Measurements from ENCODE around the gene IL1A.

The IL1A gene

DNA sequence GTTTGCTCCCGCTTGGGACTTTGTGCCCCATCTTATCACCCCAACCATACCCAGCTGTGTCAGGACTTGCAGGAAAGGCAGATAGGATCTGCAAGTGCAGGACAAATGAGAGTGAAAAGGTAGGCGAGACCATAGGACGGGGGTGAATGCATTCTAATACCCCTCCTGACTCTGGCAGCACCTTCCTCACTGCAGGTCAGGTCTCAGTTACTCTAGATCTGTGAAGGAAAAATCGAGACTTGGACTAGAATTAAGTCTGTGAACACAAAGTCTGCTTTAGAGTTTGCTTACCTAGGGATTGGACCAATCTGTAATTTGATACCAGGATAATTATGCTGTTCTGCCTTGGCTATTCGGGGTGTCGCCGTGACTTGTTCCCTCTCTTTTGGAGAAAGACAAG lies 43.8 kb downstream of the IL1A start:
- Mint-ChIP-seq H3K27me3 (no peaks in the 10 kb centered on the region), H3K27ac (no peak overlapping the region), H3K9me3 (no peaks in the 10 kb centered on the region), H3K4me3 (no peak overlapping the region), H3K4me1 (peaks cover 10% of the 10 kb centered on the region), H3K36me3 (ENCODE audit: low read depth) (peaks cover 42% of the 10 kb centered on the region)
- ATAC-seq (no peak), DNase-seq (no peak)

DNA sequence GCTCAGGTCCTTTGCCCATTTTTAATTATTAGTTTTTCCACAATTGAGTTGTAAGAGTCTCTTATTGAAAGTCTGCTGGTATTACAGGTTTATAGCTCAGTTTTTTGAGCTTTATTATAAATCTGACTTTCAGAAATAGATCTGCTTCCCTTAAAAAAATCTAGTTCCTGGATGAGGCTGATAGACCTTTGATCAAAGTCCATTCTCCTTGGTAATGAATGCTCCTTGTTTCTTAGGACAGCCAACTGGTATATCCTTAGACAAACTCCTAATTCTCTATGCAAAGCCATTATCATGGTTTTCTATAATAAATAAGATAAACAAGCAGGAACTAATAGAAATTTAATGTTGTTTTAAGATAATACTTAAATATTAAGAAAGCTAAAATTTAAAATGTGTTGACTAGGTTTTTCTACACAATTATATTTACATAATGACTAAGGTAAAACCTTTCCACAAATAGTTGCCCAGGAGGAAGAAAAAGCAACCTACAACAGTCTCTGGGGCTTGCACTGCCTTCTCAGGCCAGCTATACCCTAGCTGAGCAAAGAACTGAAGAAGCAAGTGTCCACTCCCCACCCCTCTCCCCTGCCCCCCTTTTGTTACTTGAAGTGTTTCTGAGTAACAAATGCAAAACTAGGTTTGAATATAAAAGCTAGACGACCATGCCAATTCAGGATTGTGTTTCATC lies 46.6 kb downstream of the IL1A start:
- peaks cover 41% of the 10 kb centered on the region for H3K36me3 Mint-ChIP-seq (ENCODE audit: low read depth)
- no peaks in the 10 kb centered on the region for H3K27me3 Mint-ChIP-seq
- DNase-seq = no peak
- H3K27ac Mint-ChIP-seq = no peak overlapping the region
- H3K4me1 Mint-ChIP-seq = peaks cover 10% of the 10 kb centered on the region
- H3K9me3 Mint-ChIP-seq = no peaks in the 10 kb centered on the region
- H3K4me3 Mint-ChIP-seq = no peak overlapping the region
- ATAC-seq = no peak

DNA sequence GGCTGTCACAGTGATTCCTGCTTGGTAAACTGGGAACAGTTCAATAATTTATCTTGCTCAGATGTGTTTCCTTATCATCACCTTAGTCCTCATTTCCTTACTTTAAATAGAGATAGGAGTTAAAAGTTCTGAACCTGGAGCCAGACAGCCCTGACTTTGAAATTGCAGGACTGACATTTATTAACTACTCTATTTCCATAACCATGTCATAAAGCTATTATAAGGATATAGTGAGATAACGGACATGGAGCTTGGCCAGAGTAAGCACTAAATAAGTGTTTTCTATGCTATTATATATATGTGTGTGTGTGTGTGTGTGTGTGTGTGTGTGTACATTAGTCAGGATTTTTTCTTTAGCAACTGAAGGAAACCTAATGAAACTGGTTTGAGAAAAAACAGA lies 50.4 kb downstream of the IL1A start:
- no peaks in the 10 kb centered on the region for H3K9me3 Mint-ChIP-seq
- H3K4me3 Mint-ChIP-seq = no peak overlapping the region
- H3K36me3 Mint-ChIP-seq (ENCODE audit: low read depth) = peaks cover 13% of the 10 kb centered on the region
- peaks cover 10% of the 10 kb centered on the region for H3K4me1 Mint-ChIP-seq
- no peaks in the 10 kb centered on the region for H3K27me3 Mint-ChIP-seq
- ATAC-seq = no peak
- no peak overlapping the region for H3K27ac Mint-ChIP-seq
- DNase-seq = no peak

DNA sequence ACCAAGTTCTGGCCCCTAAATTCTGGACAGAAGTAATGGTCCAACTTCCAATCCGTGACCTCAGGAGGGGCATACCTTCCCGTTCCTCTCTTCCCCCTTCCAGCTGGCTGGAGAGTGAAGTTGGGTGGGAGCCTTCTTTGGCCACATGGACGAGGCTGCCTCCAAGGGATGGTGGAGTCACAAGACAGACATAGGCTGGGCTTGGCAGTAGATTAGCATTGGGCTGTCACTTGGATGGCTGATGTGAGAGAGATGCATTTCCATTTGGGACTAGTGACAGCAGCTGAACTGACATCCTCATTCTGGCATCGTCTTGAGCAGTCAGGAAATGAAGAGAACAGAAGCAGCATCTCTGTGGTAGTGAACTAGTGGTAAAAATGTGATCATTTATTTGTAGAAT lies 50.8 kb downstream of the IL1A start:
- no peak for ATAC-seq
- peaks cover 10% of the 10 kb centered on the region for H3K36me3 Mint-ChIP-seq (ENCODE audit: low read depth)

DNA sequence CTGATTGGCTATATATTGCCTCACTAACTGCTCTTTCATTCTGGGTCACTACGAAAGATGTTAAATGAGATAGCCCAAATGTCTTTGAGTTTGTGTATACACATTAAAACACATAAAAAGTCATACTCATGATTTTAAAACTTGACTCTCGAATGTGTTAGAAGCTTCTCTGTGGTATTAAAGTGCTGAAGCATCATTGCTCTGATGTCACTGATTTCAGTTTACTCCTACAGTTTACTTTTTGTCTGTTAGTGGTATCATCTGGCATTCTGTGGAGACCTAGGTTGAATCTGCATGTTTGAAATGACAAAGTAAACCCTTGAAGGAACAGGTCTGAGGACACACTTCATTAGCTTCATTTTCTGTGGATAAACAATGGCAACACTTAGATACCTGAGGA lies 52.8 kb downstream of the IL1A start:
- peaks cover 1% of the 10 kb centered on the region for H3K36me3 Mint-ChIP-seq (ENCODE audit: low read depth)
- DNase-seq (no peak), ATAC-seq (no peak)
- no peak overlapping the region for H3K4me3 Mint-ChIP-seq
- H3K27me3 Mint-ChIP-seq = peaks cover 10% of the 10 kb centered on the region
- H3K4me1 Mint-ChIP-seq = peaks cover 3% of the 10 kb centered on the region
- H3K9me3 Mint-ChIP-seq = no peaks in the 10 kb centered on the region
- no peak overlapping the region for H3K27ac Mint-ChIP-seq

More for the DNA sequence above, 50.8 kb downstream of the IL1A start:
- peaks cover under 1% of the 10 kb centered on the region for H3K27me3 Mint-ChIP-seq
- peaks cover 10% of the 10 kb centered on the region for H3K4me1 Mint-ChIP-seq
- no peak for DNase-seq
- no peak overlapping the region for H3K27ac Mint-ChIP-seq
- H3K9me3 Mint-ChIP-seq = no peaks in the 10 kb centered on the region
- no peak overlapping the region for H3K4me3 Mint-ChIP-seq

DNA sequence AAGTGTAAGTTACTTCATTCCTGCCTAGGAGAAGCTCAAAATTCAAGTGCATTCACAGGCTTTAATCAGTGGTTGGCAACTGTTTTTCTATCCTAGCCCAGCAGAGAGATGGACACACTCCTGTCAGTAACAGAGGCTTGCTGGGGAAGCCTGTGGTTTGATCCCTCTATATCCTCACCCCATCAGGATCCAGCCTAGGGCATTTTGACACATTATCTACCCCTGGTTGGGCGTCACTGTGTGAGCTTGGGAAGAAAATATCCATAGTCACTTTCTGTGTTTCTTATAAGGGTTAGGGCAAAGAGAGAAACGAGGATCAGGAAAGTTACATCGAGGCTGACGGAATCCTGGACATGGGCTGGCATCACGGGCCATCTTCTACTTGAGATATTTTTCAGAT lies 53.5 kb downstream of the IL1A start:
- Mint-ChIP-seq H3K27ac (no peak overlapping the region), H3K36me3 (ENCODE audit: low read depth) (no peaks in the 10 kb centered on the region), H3K4me3 (no peak overlapping the region), H3K27me3 (peaks cover 10% of the 10 kb centered on the region), H3K9me3 (no peaks in the 10 kb centered on the region), H3K4me1 (peaks cover 6% of the 10 kb centered on the region)
- DNase-seq (no peak), ATAC-seq (no peak)

DNA sequence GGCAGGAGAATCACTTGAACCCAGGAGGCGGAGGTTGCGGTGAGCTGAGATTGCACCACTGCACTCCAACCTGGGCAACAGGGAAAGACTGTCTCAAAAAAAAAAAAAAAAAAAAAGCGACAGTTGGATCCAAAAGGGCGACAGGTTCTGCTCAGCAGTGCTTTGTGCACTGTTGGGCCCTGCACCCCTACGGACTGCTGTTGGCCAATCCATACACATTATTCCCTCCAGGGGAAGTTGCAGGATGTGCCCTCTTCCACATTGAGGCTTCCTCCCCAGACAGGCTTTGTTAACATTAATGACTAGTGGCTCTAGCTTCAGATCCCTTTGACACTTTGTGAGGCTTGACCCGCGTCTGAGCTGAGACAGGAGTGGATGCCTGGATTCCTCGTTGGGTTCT lies 54.1 kb downstream of the IL1A start:
- Mint-ChIP-seq H3K36me3 (ENCODE audit: low read depth) (no peaks in the 10 kb centered on the region), H3K4me3 (no peak overlapping the region), H3K27me3 (peaks cover 10% of the 10 kb centered on the region), H3K27ac (no peak overlapping the region), H3K9me3 (no peaks in the 10 kb centered on the region), H3K4me1 (peaks cover 6% of the 10 kb centered on the region)
- ATAC-seq (no peak), DNase-seq (no peak)

DNA sequence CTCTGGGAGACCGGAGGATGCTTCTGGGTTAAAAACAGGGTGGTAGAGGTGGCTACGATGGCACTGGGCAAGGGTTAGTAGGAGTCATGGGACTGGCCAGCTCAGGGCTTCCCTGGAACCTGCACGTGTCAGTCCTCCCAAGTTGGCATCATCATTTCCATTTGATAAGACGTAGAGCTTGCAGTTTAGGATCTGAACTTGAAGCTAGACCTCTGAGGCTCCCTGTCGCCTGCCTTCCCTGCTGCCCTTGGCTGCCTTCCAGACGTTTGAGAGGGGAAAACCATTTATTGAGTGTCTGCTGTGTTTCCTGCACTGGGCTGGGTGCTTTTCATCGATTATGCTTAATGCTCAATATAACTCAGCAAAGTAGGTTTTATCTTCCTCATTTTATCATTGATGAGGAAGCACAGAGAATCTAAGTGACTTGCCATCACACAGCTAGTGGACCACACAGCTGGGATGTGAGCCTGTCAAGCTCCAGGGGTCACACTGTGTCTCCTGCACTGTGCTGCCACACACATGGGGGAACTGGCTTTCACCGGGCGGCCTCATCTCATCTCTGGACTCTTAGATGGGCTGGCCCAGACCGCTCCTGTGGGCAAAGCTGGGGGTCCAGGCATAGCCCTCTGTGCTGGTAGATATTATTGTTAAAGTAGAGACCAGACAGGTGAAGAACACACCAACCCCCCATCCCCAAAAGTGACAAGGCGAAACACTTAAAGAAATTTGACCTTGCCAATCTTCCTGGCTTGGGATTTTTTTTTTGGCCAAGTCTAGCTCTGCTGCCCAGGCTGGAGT lies 55.7 kb downstream of the IL1A start:
- H3K4me1 Mint-ChIP-seq = peaks cover 6% of the 10 kb centered on the region
- no peak overlapping the region for H3K4me3 Mint-ChIP-seq
- H3K27ac Mint-ChIP-seq = no peak overlapping the region
- no peaks in the 10 kb centered on the region for H3K36me3 Mint-ChIP-seq (ENCODE audit: low read depth)
- DNase-seq (no peak), ATAC-seq (no peak)
- peaks cover 10% of the 10 kb centered on the region for H3K27me3 Mint-ChIP-seq
- H3K9me3 Mint-ChIP-seq = no peaks in the 10 kb centered on the region

DNA sequence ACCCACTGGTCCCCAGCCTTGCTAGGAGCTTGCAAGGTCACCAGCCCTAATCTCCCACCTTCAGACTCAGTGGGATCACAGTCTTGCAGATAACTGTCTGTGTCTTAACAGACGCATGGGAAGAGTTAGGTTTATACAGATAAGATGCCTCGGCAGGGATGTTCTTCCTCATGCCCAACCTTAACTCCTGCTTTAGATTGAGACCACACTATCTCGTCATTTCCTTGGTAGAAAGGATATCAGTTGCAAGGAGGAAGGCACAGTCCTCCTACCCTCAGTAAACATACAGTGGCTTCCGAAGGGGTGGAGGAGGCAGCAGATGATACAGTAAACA lies 56.3 kb downstream of the IL1A start:
- DNase-seq (no peak), ATAC-seq (no peak)
- H3K4me1 Mint-ChIP-seq = peaks cover 6% of the 10 kb centered on the region
- no peaks in the 10 kb centered on the region for H3K36me3 Mint-ChIP-seq (ENCODE audit: low read depth)
- H3K27me3 Mint-ChIP-seq = peaks cover 10% of the 10 kb centered on the region
- no peaks in the 10 kb centered on the region for H3K9me3 Mint-ChIP-seq
- H3K4me3 Mint-ChIP-seq = no peak overlapping the region
- H3K27ac Mint-ChIP-seq = no peak overlapping the region

DNA sequence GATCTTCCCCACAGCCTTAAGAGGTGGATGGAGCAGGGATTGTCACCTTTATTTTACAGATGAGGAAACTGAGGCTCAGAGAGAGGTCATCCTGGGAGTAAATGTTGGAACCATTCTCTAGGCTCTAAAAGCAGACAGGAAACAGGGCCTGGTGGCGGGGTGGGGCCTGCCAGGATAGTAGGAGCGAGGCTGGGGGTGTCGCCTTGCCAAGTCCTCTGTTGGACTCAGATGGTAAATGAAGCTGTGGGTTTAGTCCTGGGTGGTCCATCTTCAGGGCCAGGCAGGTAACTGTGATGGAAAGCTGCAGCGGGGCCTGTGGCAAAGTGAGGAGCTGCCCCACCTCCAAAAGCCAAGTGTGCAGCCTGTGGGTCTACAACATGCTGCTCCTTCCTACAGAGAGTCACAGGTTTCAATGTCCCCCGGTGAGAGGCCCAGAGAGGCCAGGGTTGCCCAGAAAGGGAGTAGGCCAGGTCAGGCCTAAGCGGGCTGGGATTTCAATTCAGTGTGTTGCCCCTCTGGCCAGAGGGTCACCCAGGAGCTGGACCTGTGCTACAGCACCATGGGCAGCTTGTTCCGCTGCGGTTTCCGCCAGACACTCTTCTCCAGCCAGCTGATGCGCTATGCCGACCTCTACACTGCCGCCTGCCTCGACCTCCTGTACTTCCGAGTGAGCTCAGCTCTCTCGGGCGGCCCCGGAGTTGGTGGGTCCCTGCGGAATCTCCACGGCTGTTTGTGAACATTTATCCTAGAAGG lies 56.8 kb downstream of the IL1A start:
- no peaks in the 10 kb centered on the region for H3K36me3 Mint-ChIP-seq (ENCODE audit: low read depth)
- peaks cover 6% of the 10 kb centered on the region for H3K4me1 Mint-ChIP-seq
- H3K27me3 Mint-ChIP-seq = peaks cover 10% of the 10 kb centered on the region
- H3K27ac Mint-ChIP-seq = no peak overlapping the region
- H3K4me3 Mint-ChIP-seq = no peak overlapping the region
- ATAC-seq (no peak), DNase-seq (no peak)
- H3K9me3 Mint-ChIP-seq = no peaks in the 10 kb centered on the region

DNA sequence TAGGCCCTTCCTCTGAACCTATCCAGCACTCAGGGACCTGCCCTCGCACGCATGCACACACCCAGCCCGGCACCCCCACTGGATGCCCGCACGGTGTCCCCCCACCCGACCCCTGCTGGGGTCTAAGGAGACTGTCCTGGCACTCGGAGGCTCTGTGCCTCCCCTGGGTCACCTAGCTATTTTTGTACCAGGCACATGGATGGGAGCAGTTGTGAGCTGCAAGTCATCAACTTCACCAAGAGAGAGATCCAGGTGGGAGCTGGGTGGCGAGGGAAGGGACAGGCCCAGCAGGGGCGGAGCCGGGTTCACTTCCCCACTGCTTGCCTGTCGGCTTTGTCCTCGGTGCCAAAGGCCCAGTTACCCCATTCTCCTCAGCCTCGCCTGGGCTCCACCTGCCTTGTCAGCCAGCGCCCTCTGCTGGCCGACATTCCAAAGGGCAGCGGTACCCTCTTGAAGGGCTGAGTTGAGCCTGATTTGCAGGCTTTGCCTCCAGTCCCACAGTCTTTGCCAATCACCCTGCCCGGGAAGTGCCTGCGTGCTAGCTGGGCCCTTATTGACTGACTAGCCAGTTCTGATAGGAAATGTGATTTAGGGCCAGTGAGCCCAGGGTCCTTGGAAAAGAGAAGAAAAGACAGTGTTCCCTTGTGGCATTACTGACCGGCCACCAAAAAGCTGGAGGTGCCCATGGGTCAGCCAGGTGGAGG lies 57.7 kb downstream of the IL1A start:
- DNase-seq (peak; percentile 88), ATAC-seq (peak; percentile 93)
- Mint-ChIP-seq H3K9me3 (no peaks in the 10 kb centered on the region), H3K4me3 (no peak overlapping the region), H3K4me1 (peaks cover 6% of the 10 kb centered on the region), H3K27ac (no peak overlapping the region), H3K27me3 (peaks cover 10% of the 10 kb centered on the region), H3K36me3 (ENCODE audit: low read depth) (no peaks in the 10 kb centered on the region)

DNA sequence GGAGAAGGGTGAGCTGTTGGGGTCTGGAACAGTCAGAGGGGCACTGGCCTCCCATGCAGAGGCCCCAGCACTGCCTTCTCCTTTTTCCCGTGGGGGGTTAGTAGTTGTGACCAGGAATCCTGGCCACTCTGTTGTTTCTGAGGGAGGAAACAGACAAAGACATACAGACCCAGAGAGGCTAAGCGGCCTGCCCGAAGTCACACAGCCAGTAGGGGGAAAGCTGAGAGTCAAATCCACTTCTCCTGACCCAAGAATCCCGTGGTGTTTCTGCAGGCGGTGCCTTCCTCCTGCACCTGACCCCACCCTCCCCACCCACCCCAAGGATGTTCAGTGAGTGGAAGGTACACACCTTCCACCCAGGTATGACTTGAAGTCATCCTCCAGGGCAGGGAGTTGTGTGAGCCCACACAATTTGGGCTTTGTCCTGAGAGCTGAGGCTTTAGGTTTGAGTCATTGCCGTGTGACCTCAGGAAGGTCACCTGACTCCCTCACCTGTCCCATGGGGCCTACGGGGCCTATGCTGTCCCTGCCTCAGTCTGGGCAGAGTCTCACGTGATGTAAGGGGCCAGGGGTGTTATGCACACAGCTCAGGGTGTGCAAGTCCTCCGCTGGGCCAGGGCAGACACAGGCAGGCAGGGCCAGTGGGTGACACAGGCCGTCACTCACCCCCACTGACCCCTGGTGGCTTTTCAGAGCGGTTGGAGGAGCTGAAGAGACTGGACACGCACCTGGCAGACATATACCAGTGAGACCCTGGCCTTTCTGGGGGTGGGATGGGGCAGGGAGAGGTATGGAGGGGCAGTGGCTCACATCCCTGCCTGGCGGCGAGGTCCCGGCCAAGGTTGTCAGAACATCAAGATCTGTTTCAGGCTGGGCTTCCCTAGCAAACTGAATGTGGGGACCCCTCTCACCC lies 58.5 kb downstream of the IL1A start:
- Mint-ChIP-seq H3K4me3 (no peak overlapping the region), H3K27me3 (peaks cover 10% of the 10 kb centered on the region), H3K9me3 (no peaks in the 10 kb centered on the region), H3K36me3 (ENCODE audit: low read depth) (no peaks in the 10 kb centered on the region), H3K4me1 (peaks cover 6% of the 10 kb centered on the region), H3K27ac (no peak overlapping the region)
- DNase-seq = no peak
- no peak for ATAC-seq

DNA sequence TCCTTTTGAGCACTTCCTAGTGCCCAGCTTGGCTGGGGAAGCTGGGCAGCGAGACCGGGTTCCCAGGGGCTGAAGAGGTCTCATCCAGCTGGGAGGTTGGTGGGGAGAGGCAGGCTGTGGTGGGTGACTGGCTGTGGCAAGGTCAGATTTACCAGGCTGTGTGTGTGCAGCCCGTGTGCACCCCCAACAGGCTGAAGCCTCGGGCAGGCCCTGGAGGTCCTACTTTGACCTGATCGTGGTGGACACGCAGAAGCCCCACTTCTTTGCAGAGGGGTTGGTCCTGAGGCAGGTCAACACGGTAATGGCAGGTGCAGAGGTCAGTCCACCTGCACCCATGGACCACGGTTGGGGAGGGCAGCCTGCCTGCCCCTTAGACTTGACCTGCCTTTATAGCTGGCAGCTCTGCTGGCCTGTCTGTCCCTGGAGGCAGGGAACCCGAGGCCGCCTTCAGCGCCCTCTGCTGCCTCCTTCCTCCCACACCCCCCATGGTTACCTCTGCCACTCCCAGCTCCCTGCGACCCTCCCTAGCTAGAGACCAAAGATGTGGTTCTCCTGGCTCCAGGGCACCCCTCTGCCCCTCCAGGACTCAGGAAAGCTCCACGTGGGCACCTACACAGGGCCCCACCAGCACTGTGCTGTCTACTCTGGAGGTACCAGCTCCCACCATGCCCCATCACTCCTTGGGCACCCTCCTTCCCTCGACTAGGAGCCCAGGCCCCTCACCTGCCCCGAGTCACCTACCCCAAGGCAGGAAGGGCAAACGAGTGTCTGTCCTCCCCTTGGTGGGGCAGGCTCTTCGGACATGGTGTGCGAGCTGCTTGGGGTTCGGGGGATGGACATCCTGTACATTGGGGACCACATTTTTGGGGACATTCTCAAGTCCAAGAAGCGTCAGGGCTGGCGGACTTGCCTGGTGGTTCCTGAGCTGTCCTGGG lies 59.4 kb downstream of the IL1A start:
- DNase-seq = no peak

More for the DNA sequence above, 59.4 kb downstream of the IL1A start:
- Mint-ChIP-seq H3K9me3 (no peaks in the 10 kb centered on the region), H3K27ac (no peak overlapping the region), H3K36me3 (ENCODE audit: low read depth) (no peaks in the 10 kb centered on the region), H3K27me3 (peaks cover 12% of the 10 kb centered on the region), H3K4me1 (peaks cover 6% of the 10 kb centered on the region), H3K4me3 (no peak overlapping the region)
- peak; percentile 21 for ATAC-seq

Data from activated naive CD8-positive, alpha-beta T cell treated with anti-CD3 and anti-CD28 coated beads, Interleukin-2, amount 50 U/mL, for 24 hours (primary cell).